K562 (cell line): ENCODE measurements around the gene KAT2B. TPM values are rescaled to one million over a fixed set of nuclear protein-coding genes. Genes with fewer than 3 reads are reported as not detected.

Source experiments
- ATAC-seq: fragments of 200-7000 bp; cut with Tn5 transposase; 3 replicates; pipeline ENCODE4 v1.9.1; 2020; ENCODE audit warnings: moderate library complexity
- BruUV-seq: library from RNA; stranded (reverse); fragments of 400-500 nt; replicated peaks from 2 replicates; lab custom pipeline; 2021; lab: Mats Ljungman, UMichigan
- CTCF ChIA-PET: fragments of 300-600 bp; formaldehyde crosslinking; extraction: SDS; loops from one replicate; lab custom pipeline; 2021; ENCODE audit warnings: low intra/inter-chr PET ratio; lab: Yijun Ruan, JAX
- POLR2A ChIA-PET: fragments of 300-600, 350-650 bp; sonication (Branson Sonifier 250); formaldehyde crosslinking; extraction: SDS; loops from one replicate; lab custom pipeline; 2021; ENCODE audit warnings: antibody characterized with exemption, inconsistent platforms; lab: Yijun Ruan, JAX
- DNase-seq, 4 experiments: peaks; one replicate each; pipeline versions ENCODE4 v3.0.0 to v3.0.0-alpha.2; 2011 to 2018; ENCODE audit warnings: low spot score in 3 of 4, mixed read lengths in 3 of 4; ENCODE audit errors: extremely low read depth in 1 of 4
- FAIRE-seq: peaks from 2 replicates; lab custom pipeline; 2011; peaks lifted over from hg19 to GRCh38; lab: Jason Lieb, UNC
- H2AFZ ChIP-seq: 2 replicates; pipeline ENCODE4 v1.6.0; 2011; ENCODE audit warnings: low read depth, low read length, control low read depth, inconsistent platforms
- H3K27ac ChIP-seq: fragments of 200-600 bp; 3 replicates; pipeline ENCODE4 v1.8.0; 2011; ENCODE audit warnings: low read depth, mild to moderate bottlenecking, control low read depth, inconsistent platforms, low read length, moderate library complexity, mixed read lengths; ENCODE audit errors: extremely low read depth
- H3K27me3 ChIP-seq, 2 experiments: fragments of 300-600 bp in 1 of 2; 2 replicates in 1 of 2; 3 replicates in 1 of 2; pipeline versions ENCODE4 v1.6.0 to v1.8.0; 2011; ENCODE audit warnings: inconsistent platforms in 2 of 2, low read length in 2 of 2, mild to moderate bottlenecking in 1 of 2, mixed read lengths in 1 of 2, moderate library complexity in 1 of 2; ENCODE audit not compliant: control insufficient read depth in 2 of 2, insufficient read depth in 2 of 2
- H3K36me3 ChIP-seq: fragments of 300-600 bp; 3 replicates; pipeline ENCODE4 v1.8.0; 2011; ENCODE audit warnings: mild to moderate bottlenecking, low read length, inconsistent platforms; ENCODE audit not compliant: control insufficient read depth, insufficient read depth
- H3K4me1 ChIP-seq, 2 experiments: fragments of 200-600 bp in 1 of 2; replicated peaks in 1 of 2; 2 replicates in 1 of 2; 3 replicates in 1 of 2; pipeline versions ENCODE4 v1.5.1 to v1.8.0; 2011; ENCODE audit warnings: inconsistent platforms in 2 of 2, low read length in 2 of 2, mild to moderate bottlenecking in 1 of 2, mixed read lengths in 1 of 2, moderate library complexity in 1 of 2; ENCODE audit not compliant: control insufficient read depth in 2 of 2, insufficient read depth in 2 of 2
- H3K4me2 ChIP-seq: 2 replicates; pipeline ENCODE4 v1.6.1; 2011; ENCODE audit warnings: low read length, control low read depth, inconsistent platforms, mixed read lengths; ENCODE audit not compliant: insufficient read depth
- H3K4me3 ChIP-seq: fragments of 200-600 bp; sonication (generic), shearing (Covaris generic); 2 replicates; pipeline ENCODE4 v1.5.1; 2016; ENCODE audit warnings: control low read depth, inconsistent platforms
- H3K79me2 ChIP-seq: fragments of 200-600 bp; 3 replicates; pipeline ENCODE4 v1.8.0; 2011; ENCODE audit warnings: low read length, inconsistent platforms; ENCODE audit not compliant: control insufficient read depth, insufficient read depth
- H3K9ac ChIP-seq, 2 experiments: 2 replicates each; pipeline versions ENCODE4 v1.6.0 to v1.6.1; 2011; ENCODE audit warnings: low read depth in 2 of 2, low read length in 2 of 2, control low read depth in 1 of 2, inconsistent platforms in 1 of 2, mild to moderate bottlenecking in 1 of 2, mixed read lengths in 1 of 2; ENCODE audit not compliant: insufficient read depth in 1 of 2
- H3K9me1 ChIP-seq: one replicate; pipeline ENCODE4 v1.6.0; 2011; ENCODE audit warnings: inconsistent platforms, mild to moderate bottlenecking, low read length, moderate library complexity; ENCODE audit not compliant: control insufficient read depth, insufficient read depth
- H3K9me3 ChIP-seq: replicated peaks from 2 replicates; pipeline ENCODE4 v1.5.1; 2011; ENCODE audit warnings: low read depth, low read length, inconsistent platforms; ENCODE audit not compliant: control insufficient read depth, insufficient read depth
- H4K20me1 ChIP-seq: replicated peaks from 2 replicates; pipeline ENCODE4 v1.6.1; 2011; ENCODE audit warnings: low read length, inconsistent platforms, mixed read lengths; ENCODE audit not compliant: control insufficient read depth, insufficient read depth
- ADNP ChIP-seq: fragments of 200-800 bp; sonication (Bioruptor generic); IDR thresholded peaks from 2 replicates; pipeline ENCODE4 v1.6.1; 2016; ENCODE audit warnings: missing genetic modification characterization, missing compliant biosample characterization
- EGR1 ChIP-seq: fragments of 450-650 bp; conservative IDR thresholded peaks from 2 replicates; pipeline ENCODE4 v1.6.1; 2017; ENCODE audit warnings: mild to moderate bottlenecking
- EWSR1 ChIP-seq: fragments of 450-650 bp; IDR thresholded peaks from 2 replicates; pipeline ENCODE4 v1.6.1; 2018; ENCODE audit warnings: borderline replicate concordance, mild to moderate bottlenecking, low read depth, moderate library complexity; ENCODE audit not compliant: partially characterized antibody
- LCOR ChIP-seq: sonication (generic); formaldehyde crosslinking; IDR thresholded peaks from 2 replicates; pipeline ENCODE4 v1.8.0; 2022; ENCODE audit warnings: mild to moderate bottlenecking, missing genetic modification reagents
- MCM5 ChIP-seq: fragments of 450-650 bp; IDR thresholded peaks from 2 replicates; pipeline ENCODE4 v1.6.1; 2016; ENCODE audit warnings: low read depth
- MEF2D ChIP-seq: conservative IDR thresholded peaks from 2 replicates; pipeline ENCODE4 v1.6.1; 2016; ENCODE audit warnings: low read depth, missing genetic modification characterization, missing compliant biosample characterization
- NR4A1 ChIP-seq, 2 experiments: fragments of 250-450 bp in 1 of 2; fragments of 450-650 bp in 1 of 2; sonication (Bioruptor Pico) in 1 of 2; IDR thresholded peaks; 2 replicates each; pipeline versions ENCODE4 v1.4.0 to v1.6.1; 2016 to 2020; ENCODE audit warnings: mild to moderate bottlenecking in 2 of 2, missing compliant biosample characterization in 1 of 2, missing genetic modification characterization in 1 of 2, moderate library complexity in 1 of 2
- RBM39 ChIP-seq: fragments of 200-400 bp; formaldehyde crosslinking; optimal IDR thresholded peaks from 2 replicates; pipeline ENCODE3; 2018; ENCODE audit warnings: low read depth, low read length
- SAFB2 ChIP-seq: fragments of 200-400 bp; formaldehyde crosslinking; IDR thresholded peaks from 2 replicates; pipeline ENCODE4 v1.6.1; 2018; ENCODE audit warnings: borderline replicate concordance, low read length, low read depth, moderate library complexity; ENCODE audit not compliant: severe bottlenecking
- SRSF7 ChIP-seq: fragments of 200-400 bp; formaldehyde crosslinking; optimal IDR thresholded peaks from 2 replicates; pipeline ENCODE3; 2017; ENCODE audit warnings: mild to moderate bottlenecking, low read depth, low read length
- ZFP36 ChIP-seq: fragments of 150-350 bp; IDR thresholded peaks from 2 replicates; pipeline ENCODE4 v1.6.1; 2018; ENCODE audit warnings: low read length, low read depth; ENCODE audit not compliant: partially characterized antibody
- ZNF507 ChIP-seq: conservative IDR thresholded peaks from 2 replicates; pipeline ENCODE4 v1.6.1; 2017; ENCODE audit warnings: missing genetic modification characterization, missing compliant biosample characterization
- ZNF589 ChIP-seq: fragments of 200-800 bp; sonication (Bioruptor generic); IDR thresholded peaks from 2 replicates; pipeline ENCODE4 v1.6.1; 2016; ENCODE audit warnings: low read depth, missing genetic modification characterization, missing compliant biosample characterization
- ZNF695 ChIP-seq: fragments of 450-650 bp; formaldehyde crosslinking; IDR thresholded peaks from 2 replicates; pipeline ENCODE4 v1.4.0; 2020; ENCODE audit warnings: mild to moderate bottlenecking, moderate library complexity
- in situ Hi-C: fragments of 300-500 bp; cut with MboI; formaldehyde crosslinking; loops from 4 replicates; pipeline ENCODE4 v1.15.0; 2018; ENCODE audit warnings: inconsistent platforms, mixed read lengths
- intact Hi-C: fragments of 100-400 bp; cut with micrococcal nuclease; formaldehyde crosslinking; loops from 2 replicates; pipeline ENCODE4 v1.14.2; 2022
- polyA plus RNA-seq, 8 experiments: library from polyadenylated mRNA; depleted of rRNA in 4 of 8; stranded (reverse) in 5 of 8; unstranded in 3 of 8; fragments of >200 nt; fragmentation: Nextera tagmentation in 2 of 8; fragmentation: Illumina TruSeq in 1 of 8; extraction: Ambion mirVana in 2 of 8; extraction: Trizol in 1 of 8; gene quantifications; 2 replicates each; pipeline versions ENCODE4 v1.2.1 to v1.2.3, GENCODE V29; 2011 to 2014; ENCODE audit warnings: inconsistent platforms in 1 of 8, missing spikeins in 1 of 8
- total RNA-seq, 7 experiments: library from RNA; depleted of rRNA in 6 of 7; stranded (reverse); fragments of >200 nt in 6 of 7; fragmentation: Illumina TruSeq in 2 of 7; extraction: Trizol in 2 of 7; gene quantifications; 2 replicates each; pipeline versions ENCODE4 v1.2.1 to v1.2.3, GENCODE V29; 2011 to 2021; ENCODE audit warnings: low replicate concordance in 1 of 7
- TF ChIP-seq, protein P1 (sequence below): sonication (generic); formaldehyde crosslinking; IDR thresholded peaks from 2 replicates; pipeline ENCODE4 v1.8.0; 2022; ENCODE audit warnings: mild to moderate bottlenecking, missing genetic modification reagents
- TF ChIP-seq, protein P2 (sequence below): fragments of 450-650 bp; formaldehyde crosslinking; IDR thresholded peaks from 2 replicates; pipeline ENCODE4 v1.4.0; 2020; ENCODE audit warnings: mild to moderate bottlenecking, mixed read lengths

KAT2B gene
- total and polyA plus RNA-seq, 9 of the 15 experiments (the other 6 are each of a cell fraction or from before 2014, with no cell fraction given) = 3.3 to 14.9 (median 12.2) TPM

DNA sequence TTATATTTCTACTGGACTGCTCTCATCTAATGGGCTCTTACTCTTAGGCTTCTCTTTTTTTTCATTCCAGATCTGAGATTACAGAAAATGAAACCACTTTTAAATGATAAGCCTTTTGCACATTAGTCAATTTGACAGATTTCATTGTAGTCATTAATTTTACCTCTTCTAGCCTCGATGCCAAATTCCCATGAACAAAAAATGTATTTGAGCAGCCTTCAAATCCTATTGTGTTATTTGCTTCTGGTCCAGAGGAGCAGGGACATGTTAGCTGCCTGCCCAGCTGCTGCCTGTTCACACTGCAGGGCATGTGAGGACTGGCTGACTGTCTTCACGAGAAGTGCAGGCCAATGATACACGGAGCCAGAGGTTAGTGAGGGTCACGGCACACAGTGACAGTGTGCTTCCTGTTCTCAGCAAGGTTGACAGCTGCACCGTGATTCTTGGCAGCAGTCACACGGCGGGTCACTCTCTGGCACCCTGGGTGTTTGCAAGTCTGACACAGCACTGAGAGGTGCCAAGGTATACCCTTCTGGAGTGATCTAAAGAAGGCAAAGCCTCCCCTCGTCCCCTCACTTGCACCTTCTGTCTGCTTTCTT lies 40.8 kb downstream of the KAT2B start (continued):
- TF ChIP-seq ZNF695 (CRISPR knock-in tag) = no peak
- TF ChIP-seq MEF2D (tag) = 0 out of 2 replicates have a peak, but pooled peaks have one; percentile 25
- TF ChIP-seq EGR1 = no peak
- TF ChIP-seq LCOR (CRISPR knock-in tag) = no peak

DNA sequence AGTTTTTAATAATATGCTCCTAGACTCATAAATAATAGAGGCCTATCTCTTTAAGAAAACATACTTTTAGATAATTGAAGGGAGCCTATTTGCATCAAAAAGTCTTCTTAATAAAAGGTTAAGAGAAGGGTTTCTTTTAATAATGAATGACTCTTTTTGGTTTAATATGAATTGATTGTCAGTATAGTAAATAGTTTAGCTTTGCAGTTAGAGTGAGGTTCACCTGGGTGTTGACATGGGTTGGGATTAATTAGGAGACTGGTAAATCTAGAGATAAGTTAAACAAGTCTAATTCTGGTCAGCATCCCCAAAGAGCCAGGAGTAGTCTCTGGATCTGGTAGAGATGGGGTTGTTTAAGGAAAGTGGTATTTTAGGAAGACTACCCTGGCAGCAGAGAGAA lies 43.0 kb downstream of the KAT2B start:
- DNase-seq (no peak), FAIRE-seq (no peak), ATAC-seq (no peak)
- no peaks in the 10 kb centered on the region for H3K79me2 ChIP-seq
- peaks cover 5 to 6% of the 10 kb centered on the region in 2 experiments; a peak in 3 of 5 replicates for H3K4me1 ChIP-seq
- intact Hi-C loops = no loop called here
- H3K27ac ChIP-seq = no peak overlapping the region
- no peaks in the 10 kb centered on the region for H3K9me3 ChIP-seq
- no peak overlapping the region for H3K4me3 ChIP-seq
- in situ Hi-C loops = no loop called here
- H2AFZ ChIP-seq = no peak overlapping the region
- no peaks in the 10 kb centered on the region for H3K9me1 ChIP-seq
- CTCF ChIA-PET = no interaction called here
- 0 out of 3 replicates have a peak, but pooled peaks cover 4% of the 10 kb centered on the region for H3K36me3 ChIP-seq
- H4K20me1 ChIP-seq = no peaks in the 10 kb centered on the region
- POLR2A ChIA-PET = interaction anchor here (0.6 to 2.0 kb wide), 6 partner anchors 10 to 135 kb away, joined by 3 to 5 read pairs (median 3); no protein-coding TSS in a partner anchor
- no peak overlapping the region for H3K4me2 ChIP-seq
- H3K9ac ChIP-seq = no peak overlapping the region
- no peaks in the 10 kb centered on the region for H3K27me3 ChIP-seq
- BruUV-seq = no TSS peak
- TF ChIP-seq ZNF507 (no peak), ZFP36 (no peak), EWSR1 (no peak), ADNP (tag) (no peak), ZNF589 (CRISPR knock-in tag) (no peak), NR4A1 (CRISPR knock-in tag; IDR thresholded peaks at IDR 0.05) (no peak), NR4A1 (tag; IDR thresholded peaks at IDR 0.05) (no peak), SAFB2 (no peak), SRSF7 (no peak), RBM39 (no peak), MCM5 (no peak)
- TF ChIP-seq, protein P1, sequence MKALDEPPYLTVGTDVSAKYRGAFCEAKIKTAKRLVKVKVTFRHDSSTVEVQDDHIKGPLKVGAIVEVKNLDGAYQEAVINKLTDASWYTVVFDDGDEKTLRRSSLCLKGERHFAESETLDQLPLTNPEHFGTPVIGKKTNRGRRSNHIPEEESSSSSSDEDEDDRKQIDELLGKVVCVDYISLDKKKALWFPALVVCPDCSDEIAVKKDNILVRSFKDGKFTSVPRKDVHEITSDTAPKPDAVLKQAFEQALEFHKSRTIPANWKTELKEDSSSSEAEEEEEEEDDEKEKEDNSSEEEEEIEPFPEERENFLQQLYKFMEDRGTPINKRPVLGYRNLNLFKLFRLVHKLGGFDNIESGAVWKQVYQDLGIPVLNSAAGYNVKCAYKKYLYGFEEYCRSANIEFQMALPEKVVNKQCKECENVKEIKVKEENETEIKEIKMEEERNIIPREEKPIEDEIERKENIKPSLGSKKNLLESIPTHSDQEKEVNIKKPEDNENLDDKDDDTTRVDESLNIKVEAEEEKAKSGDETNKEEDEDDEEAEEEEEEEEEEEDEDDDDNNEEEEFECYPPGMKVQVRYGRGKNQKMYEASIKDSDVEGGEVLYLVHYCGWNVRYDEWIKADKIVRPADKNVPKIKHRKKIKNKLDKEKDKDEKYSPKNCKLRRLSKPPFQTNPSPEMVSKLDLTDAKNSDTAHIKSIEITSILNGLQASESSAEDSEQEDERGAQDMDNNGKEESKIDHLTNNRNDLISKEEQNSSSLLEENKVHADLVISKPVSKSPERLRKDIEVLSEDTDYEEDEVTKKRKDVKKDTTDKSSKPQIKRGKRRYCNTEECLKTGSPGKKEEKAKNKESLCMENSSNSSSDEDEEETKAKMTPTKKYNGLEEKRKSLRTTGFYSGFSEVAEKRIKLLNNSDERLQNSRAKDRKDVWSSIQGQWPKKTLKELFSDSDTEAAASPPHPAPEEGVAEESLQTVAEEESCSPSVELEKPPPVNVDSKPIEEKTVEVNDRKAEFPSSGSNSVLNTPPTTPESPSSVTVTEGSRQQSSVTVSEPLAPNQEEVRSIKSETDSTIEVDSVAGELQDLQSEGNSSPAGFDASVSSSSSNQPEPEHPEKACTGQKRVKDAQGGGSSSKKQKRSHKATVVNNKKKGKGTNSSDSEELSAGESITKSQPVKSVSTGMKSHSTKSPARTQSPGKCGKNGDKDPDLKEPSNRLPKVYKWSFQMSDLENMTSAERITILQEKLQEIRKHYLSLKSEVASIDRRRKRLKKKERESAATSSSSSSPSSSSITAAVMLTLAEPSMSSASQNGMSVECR (CRISPR knock-in tag) = no peak
- TF ChIP-seq, protein P2, sequence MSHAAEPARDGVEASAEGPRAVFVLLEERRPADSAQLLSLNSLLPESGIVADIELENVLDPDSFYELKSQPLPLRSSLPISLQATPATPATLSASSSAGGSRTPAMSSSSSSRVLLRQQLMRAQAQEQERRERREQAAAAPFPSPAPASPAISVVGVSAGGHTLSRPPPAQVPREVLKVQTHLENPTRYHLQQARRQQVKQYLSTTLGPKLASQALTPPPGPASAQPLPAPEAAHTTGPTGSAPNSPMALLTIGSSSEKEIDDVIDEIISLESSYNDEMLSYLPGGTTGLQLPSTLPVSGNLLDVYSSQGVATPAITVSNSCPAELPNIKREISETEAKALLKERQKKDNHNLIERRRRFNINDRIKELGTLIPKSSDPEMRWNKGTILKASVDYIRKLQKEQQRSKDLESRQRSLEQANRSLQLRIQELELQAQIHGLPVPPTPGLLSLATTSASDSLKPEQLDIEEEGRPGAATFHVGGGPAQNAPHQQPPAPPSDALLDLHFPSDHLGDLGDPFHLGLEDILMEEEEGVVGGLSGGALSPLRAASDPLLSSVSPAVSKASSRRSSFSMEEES = no peak
